PFSK-1 (cell line): Measurements from ENCODE around the gene ITGBL1.

Experiments used
- POLR2AphosphoS5 ChIP-seq: IDR thresholded peaks from 2 replicates; pipeline ENCODE4 v1.6.1; 2012; ENCODE audit warnings: low read depth, mild to moderate bottlenecking, control low read depth, low read length, moderate library complexity
- SIN3A ChIP-seq: IDR thresholded peaks from 2 replicates; pipeline ENCODE4 v1.6.1; 2012; ENCODE audit warnings: mild to moderate bottlenecking, low read length, moderate library complexity, borderline replicate concordance; ENCODE audit not compliant: insufficient read depth
- TAF1 ChIP-seq: IDR thresholded peaks from 2 replicates; pipeline ENCODE4 v1.6.1; 2012; ENCODE audit warnings: low read length, control low read depth, borderline replicate concordance; ENCODE audit not compliant: insufficient read depth
- TF ChIP-seq, protein P1 (sequence below), 2 experiments: IDR thresholded peaks; 2 replicates each; pipeline versions ENCODE4 v1.6.1 to v1.8.0; 2011 to 2012; ENCODE audit warnings: low read depth in 2 of 2, low read length in 2 of 2, control low read depth in 1 of 2, inconsistent platforms in 1 of 2, mild to moderate bottlenecking in 1 of 2, moderate library complexity in 1 of 2; ENCODE audit not compliant: insufficient read depth in 1 of 2

DNA sequence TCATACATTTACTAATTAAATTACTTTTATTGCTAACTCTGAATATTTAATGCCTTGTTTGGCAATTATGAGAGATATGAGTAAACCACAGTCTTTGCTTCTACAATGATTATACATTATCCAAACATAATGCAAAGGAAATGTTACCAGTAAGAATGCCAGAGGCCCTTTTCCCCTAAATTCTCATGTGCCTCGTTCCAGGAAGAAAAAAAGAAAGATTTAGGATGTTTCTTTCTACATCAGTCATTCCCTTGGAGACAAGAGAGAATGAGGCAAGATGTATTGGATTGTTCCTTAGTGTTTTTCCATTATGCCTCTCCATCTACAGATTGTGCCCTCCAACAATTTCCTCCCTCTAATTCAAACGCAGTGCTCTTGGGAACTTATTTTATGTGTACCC, 50.1 kb downstream of the ITGBL1 start:
- TF ChIP-seq, protein P1, sequence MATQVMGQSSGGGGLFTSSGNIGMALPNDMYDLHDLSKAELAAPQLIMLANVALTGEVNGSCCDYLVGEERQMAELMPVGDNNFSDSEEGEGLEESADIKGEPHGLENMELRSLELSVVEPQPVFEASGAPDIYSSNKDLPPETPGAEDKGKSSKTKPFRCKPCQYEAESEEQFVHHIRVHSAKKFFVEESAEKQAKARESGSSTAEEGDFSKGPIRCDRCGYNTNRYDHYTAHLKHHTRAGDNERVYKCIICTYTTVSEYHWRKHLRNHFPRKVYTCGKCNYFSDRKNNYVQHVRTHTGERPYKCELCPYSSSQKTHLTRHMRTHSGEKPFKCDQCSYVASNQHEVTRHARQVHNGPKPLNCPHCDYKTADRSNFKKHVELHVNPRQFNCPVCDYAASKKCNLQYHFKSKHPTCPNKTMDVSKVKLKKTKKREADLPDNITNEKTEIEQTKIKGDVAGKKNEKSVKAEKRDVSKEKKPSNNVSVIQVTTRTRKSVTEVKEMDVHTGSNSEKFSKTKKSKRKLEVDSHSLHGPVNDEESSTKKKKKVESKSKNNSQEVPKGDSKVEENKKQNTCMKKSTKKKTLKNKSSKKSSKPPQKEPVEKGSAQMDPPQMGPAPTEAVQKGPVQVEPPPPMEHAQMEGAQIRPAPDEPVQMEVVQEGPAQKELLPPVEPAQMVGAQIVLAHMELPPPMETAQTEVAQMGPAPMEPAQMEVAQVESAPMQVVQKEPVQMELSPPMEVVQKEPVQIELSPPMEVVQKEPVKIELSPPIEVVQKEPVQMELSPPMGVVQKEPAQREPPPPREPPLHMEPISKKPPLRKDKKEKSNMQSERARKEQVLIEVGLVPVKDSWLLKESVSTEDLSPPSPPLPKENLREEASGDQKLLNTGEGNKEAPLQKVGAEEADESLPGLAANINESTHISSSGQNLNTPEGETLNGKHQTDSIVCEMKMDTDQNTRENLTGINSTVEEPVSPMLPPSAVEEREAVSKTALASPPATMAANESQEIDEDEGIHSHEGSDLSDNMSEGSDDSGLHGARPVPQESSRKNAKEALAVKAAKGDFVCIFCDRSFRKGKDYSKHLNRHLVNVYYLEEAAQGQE (IDR thresholded peaks at IDR 0.05; ENCODE audit: insufficient read depth in 1 of 2, low read depth in 2 of 2, low read length in 2 of 2): no peak
- no peak for TF ChIP-seq POLR2AphosphoS5
- TF ChIP-seq TAF1: no peak
- TF ChIP-seq SIN3A: no peak
